NCI-H460 (cell line): ENCODE measurements around the gene IL17D. TPM values are rescaled to one million over a fixed set of nuclear protein-coding genes. Genes with fewer than 3 reads are reported as not detected.
"Not testable (repeated sequence)": the region's sequence is repeated elsewhere in the genome, so short reads cannot be mapped to it uniquely, and the experiment has no call there.

Source experiments
- DNase-seq: peaks from one replicate; pipeline ENCODE4 v3.0.0-alpha.2; 2016; ENCODE audit warnings: low read depth; ENCODE audit errors: extremely low read depth
- total RNA-seq: library from RNA; depleted of rRNA; stranded (reverse); fragments of >200 nt; shearing (Covaris generic); gene quantifications from 2 replicates; pipeline ENCODE4 v1.2.3, GENCODE V29; 2014

Gene IL17D
- total RNA-seq, 1 experiment from 2014 or later: 0.92 TPM

- no peak for DNase-seq
These were observed 14.4 kb downstream of the IL17D start for GRCh38 chr13:20717581-20718542.

- no peak for DNase-seq
These were observed 15.6 kb downstream of the IL17D start for GRCh38 chr13:20718958-20719566.

- no peak for DNase-seq
These were observed 16.3 kb downstream of the IL17D start for GRCh38 chr13:20719783-20720182.

GRCh38 chr13:20720499-20720898 lies 17.0 kb downstream of the IL17D start:
- no peak for DNase-seq

GRCh38 chr13:20721058-20721453 lies 17.6 kb downstream of the IL17D start:
- DNase-seq: no peak

GRCh38 chr13:20721454-20722357 lies 18.2 kb downstream of the IL17D start:
- no peak for DNase-seq

- no peak for DNase-seq
These were observed 24.4 kb downstream of the IL17D start for GRCh38 chr13:20727856-20728255.

GRCh38 chr13:20728579-20729311 lies 25.2 kb downstream of the IL17D start:
- no peak for DNase-seq

- no peak for DNase-seq
These were observed 26.4 kb downstream of the IL17D start for GRCh38 chr13:20729633-20730585.

GRCh38 chr13:20738616-20739015 lies 35.1 kb downstream of the IL17D start:
- no peak for DNase-seq

GRCh38 chr13:20740021-20740420 lies 36.5 kb downstream of the IL17D start:
- no peak for DNase-seq

- DNase-seq: not testable (repeated sequence)
These were observed 40.4 kb downstream of the IL17D start for GRCh38 chr13:20743830-20744404.

GRCh38 chr13:20749377-20749776 lies 45.9 kb downstream of the IL17D start:
- DNase-seq: no peak

GRCh38 chr13:20754009-20754408 lies 50.5 kb downstream of the IL17D start:
- DNase-seq: no peak

- DNase-seq: no peak
These were observed 57.4 kb downstream of the IL17D start for GRCh38 chr13:20760872-20761271.

- DNase-seq: no peak
These were observed 63.9 kb downstream of the IL17D start for GRCh38 chr13:20767309-20767943.

- DNase-seq: no peak
These were observed 65.6 kb downstream of the IL17D start for GRCh38 chr13:20769091-20769490.

GRCh38 chr13:20769834-20770233 lies 66.3 kb downstream of the IL17D start:
- DNase-seq: no peak
